HepG2 (cell line): ENCODE results near the gene GPR162. TPM values are rescaled to one million over a fixed set of nuclear protein-coding genes. Genes with fewer than 3 reads are reported as not detected.

Experiments
- ATAC-seq: fragments of 200-7000 bp; cut with Tn5 transposase; 3 replicates; pipeline ENCODE4 v1.9.1; 2020; ENCODE audit warnings: mild to moderate bottlenecking, moderate library complexity
- BruUV-seq: library from RNA; stranded (reverse); fragments of 400-500 nt; replicated peaks from 2 replicates; lab custom pipeline; 2021; lab: Mats Ljungman, UMichigan
- CTCF ChIA-PET: fragments of 300-600 bp; formaldehyde crosslinking; extraction: SDS; loops from one replicate; lab custom pipeline; 2021; ENCODE audit warnings: low total read pairs, inconsistent platforms, low intra/inter-chr PET ratio; lab: Yijun Ruan, JAX
- POLR2A ChIA-PET: fragments of 350-600 bp; sonication (Branson Sonifier 250); formaldehyde crosslinking; loops from one replicate; lab custom pipeline; 2020; ENCODE audit warnings: antibody characterized with exemption, inconsistent platforms; lab: Yijun Ruan, JAX
- DNase-seq: peaks from one replicate; pipeline ENCODE4 v3.0.0-alpha.2; 2015; ENCODE audit warnings: low spot score
- FAIRE-seq: peaks from 3 replicates; lab custom pipeline; 2011; peaks lifted over from hg19 to GRCh38; lab: Jason Lieb, UNC
- H2AFZ ChIP-seq: one replicate; pipeline ENCODE4 v1.6.1; 2011; ENCODE audit warnings: low read length, inconsistent platforms
- H3K27ac ChIP-seq: fragments of 300-600 bp; 3 replicates; pipeline ENCODE4 v1.8.0; 2011; ENCODE audit warnings: mixed run types, mild to moderate bottlenecking, mixed read lengths, low read length, inconsistent platforms; ENCODE audit not compliant: insufficient read depth; ENCODE audit errors: extremely low read length
- H3K27me3 ChIP-seq, 2 experiments: fragments of 200-600 bp in 1 of 2; 2 replicates in 1 of 2; 3 replicates in 1 of 2; pipeline versions ENCODE4 v1.6.0 to v1.8.0; 2011; ENCODE audit warnings: low read length in 2 of 2, mild to moderate bottlenecking in 2 of 2, moderate library complexity in 2 of 2, inconsistent platforms in 1 of 2; ENCODE audit not compliant: insufficient read depth in 2 of 2, control insufficient read depth in 1 of 2
- H3K36me3 ChIP-seq, 2 experiments: fragments of 200-600 bp in 1 of 2; replicated peaks in 1 of 2; 2 replicates in 1 of 2; 3 replicates in 1 of 2; pipeline versions ENCODE4 v1.5.1 to v1.8.0; 2011; ENCODE audit warnings: low read length in 2 of 2, inconsistent platforms in 1 of 2; ENCODE audit not compliant: insufficient read depth in 2 of 2, control insufficient read depth in 1 of 2
- H3K4me1 ChIP-seq: 2 replicates; pipeline ENCODE4 v1.5.1; 2012; ENCODE audit warnings: low read length, inconsistent platforms; ENCODE audit not compliant: insufficient read depth
- H3K4me2 ChIP-seq: 2 replicates; pipeline ENCODE4 v1.6.0; 2011; ENCODE audit warnings: low read depth, low read length, inconsistent platforms
- H3K4me3 ChIP-seq, 3 experiments: fragments of 200-600 bp in 1 of 3; sonication (generic), shearing (Covaris generic) in 1 of 3; replicated peaks in 1 of 3; 2 replicates each; pipeline ENCODE4 v1.5.1; 2011 to 2016; ENCODE audit warnings: low read length in 3 of 3, inconsistent platforms in 2 of 3, low read depth in 2 of 3, mild to moderate bottlenecking in 2 of 3, control low read depth in 1 of 3, mixed read lengths in 1 of 3; ENCODE audit not compliant: insufficient read depth in 1 of 3
- H3K79me2 ChIP-seq: one replicate; pipeline ENCODE4 v1.6.1; 2011; ENCODE audit warnings: low read length, inconsistent platforms; ENCODE audit not compliant: insufficient read depth
- H3K9ac ChIP-seq: 2 replicates; pipeline ENCODE4 v1.6.0; 2011; ENCODE audit warnings: mild to moderate bottlenecking, low read depth, low read length, inconsistent platforms; ENCODE audit not compliant: insufficient read depth
- H3K9me3 ChIP-seq: 2 replicates; pipeline ENCODE4 v1.5.1; 2012; ENCODE audit warnings: mild to moderate bottlenecking, low read length
- H4K20me1 ChIP-seq: 2 replicates; pipeline ENCODE4 v1.6.0; 2011; ENCODE audit warnings: inconsistent platforms, mild to moderate bottlenecking, low read length, moderate library complexity; ENCODE audit not compliant: insufficient read depth
- CENPT ChIP-seq: sonication (generic); formaldehyde crosslinking; IDR thresholded peaks from 2 replicates; pipeline ENCODE4 v1.8.0; 2022; ENCODE audit warnings: low read depth, mild to moderate bottlenecking, moderate library complexity, missing genetic modification reagents
- DNMT1 ChIP-seq: sonication (generic); formaldehyde crosslinking; IDR thresholded peaks from 2 replicates; pipeline ENCODE4 v1.5.1; 2020; ENCODE audit warnings: mild to moderate bottlenecking, missing genetic modification reagents
- EP300 ChIP-seq, 3 experiments: sonication (generic) in 1 of 3; formaldehyde crosslinking in 1 of 3; IDR thresholded peaks; 2 replicates each; pipeline versions ENCODE4 v1.5.1 to v1.6.1; 2011 to 2020; ENCODE audit warnings: low read depth in 2 of 3, low read length in 2 of 3, borderline replicate concordance in 1 of 3, improper control_type of control experiment in 1 of 3, mild to moderate bottlenecking in 1 of 3, missing genetic modification reagents in 1 of 3, moderate library complexity in 1 of 3
- HNRNPL ChIP-seq: fragments of 200-400 bp; formaldehyde crosslinking; IDR thresholded peaks from 2 replicates; pipeline ENCODE4 v1.6.1; 2017; ENCODE audit warnings: mild to moderate bottlenecking, low read depth, low read length
- JDP2 ChIP-seq: sonication (generic); formaldehyde crosslinking; IDR thresholded peaks from 2 replicates; pipeline ENCODE4 v1.8.1; 2022; ENCODE audit warnings: missing genetic modification reagents, borderline replicate concordance
- MIXL1 ChIP-seq: IDR thresholded peaks from 2 replicates; pipeline ENCODE4 v1.6.1; 2016
- MYNN ChIP-seq: sonication (generic); formaldehyde crosslinking; IDR thresholded peaks from 2 replicates; pipeline ENCODE4 v1.4.0; 2020; ENCODE audit warnings: mild to moderate bottlenecking, low read depth, missing genetic modification reagents
- NBN ChIP-seq: fragments of 450-650 bp; conservative IDR thresholded peaks from 2 replicates; pipeline ENCODE4 v1.6.1; 2017
- PRMT3 ChIP-seq: sonication (generic); formaldehyde crosslinking; IDR thresholded peaks from 2 replicates; pipeline ENCODE4 v1.8.1; 2022; ENCODE audit warnings: low read depth, mild to moderate bottlenecking, moderate library complexity, missing genetic modification reagents, borderline replicate concordance
- ZFP82 ChIP-seq: sonication (generic); formaldehyde crosslinking; IDR thresholded peaks from 2 replicates; pipeline ENCODE4 v1.5.1; 2020; ENCODE audit warnings: mild to moderate bottlenecking, missing genetic modification reagents, borderline replicate concordance
- ZNF605 ChIP-seq: sonication (generic); formaldehyde crosslinking; IDR thresholded peaks from 2 replicates; pipeline ENCODE4 v1.8.0; 2022; ENCODE audit warnings: mild to moderate bottlenecking, missing genetic modification reagents
- WGBS: methylation state at CpG from one replicate; pipeline ENCODE4 v1.1.6; 2017; ENCODE audit warnings: low lambda C conversion rate; 5-methylcytosine and 5-hydroxymethylcytosine counted together
- in situ Hi-C: cut with HindIII; loops from 2 replicates; pipeline ENCODE4 v1.10.0; 2017; ENCODE audit warnings: low pct_unique_long_range_greater_than_20kb; ENCODE audit not compliant: extremely low pct_ligation_motif_present
- intact Hi-C: fragments of 100-400 bp; cut with micrococcal nuclease; formaldehyde crosslinking; loops from one replicate; pipeline ENCODE4 v1.10.0; 2022; ENCODE audit not compliant: unreplicated experiment
- polyA plus RNA-seq, 8 experiments: library from polyadenylated mRNA; depleted of rRNA in 3 of 8; stranded (reverse) in 7 of 8; unstranded in 1 of 8; fragments of >200 nt; fragmentation: Illumina TruSeq in 4 of 8; extraction: Trizol in 4 of 8; gene quantifications; 2 replicates each; pipeline versions ENCODE4 v1.2.1 to v1.2.3, GENCODE V29; 2011 to 2016; ENCODE audit warnings: low read depth in 4 of 8, missing spikeins in 1 of 8, mixed read lengths in 1 of 8; ENCODE audit not compliant: insufficient read depth in 1 of 8
- total RNA-seq, 5 experiments: library from RNA; depleted of rRNA; stranded (reverse); fragments of >200 nt; fragmentation: Illumina TruSeq; extraction: Trizol; gene quantifications; 2 replicates each; pipeline ENCODE4 v1.2.3, GENCODE V29; 2016; ENCODE audit warnings: low read depth in 1 of 5
- TF ChIP-seq, protein P1 (sequence below): sonication (generic); formaldehyde crosslinking; IDR thresholded peaks from 2 replicates; pipeline ENCODE4 v1.4.0; 2020; ENCODE audit warnings: mild to moderate bottlenecking, missing genetic modification reagents
- TF ChIP-seq, protein P2 (sequence below): sonication (generic); formaldehyde crosslinking; conservative IDR thresholded peaks from 2 replicates; pipeline ENCODE4 v1.8.0; 2022; ENCODE audit warnings: mild to moderate bottlenecking, moderate library complexity, missing genetic modification reagents
- TF ChIP-seq, protein P3 (sequence below): sonication (generic); formaldehyde crosslinking; IDR thresholded peaks from 2 replicates; pipeline ENCODE4 v1.4.0; 2020; ENCODE audit warnings: missing genetic modification reagents, mild to moderate bottlenecking, borderline replicate concordance

The GPR162 gene
- total and polyA plus RNA-seq, 2 of the 13 experiments (the other 11 are each of a cell fraction or from before 2014, with no cell fraction given) = 0.08 TPM; not detected in 1

DNA sequence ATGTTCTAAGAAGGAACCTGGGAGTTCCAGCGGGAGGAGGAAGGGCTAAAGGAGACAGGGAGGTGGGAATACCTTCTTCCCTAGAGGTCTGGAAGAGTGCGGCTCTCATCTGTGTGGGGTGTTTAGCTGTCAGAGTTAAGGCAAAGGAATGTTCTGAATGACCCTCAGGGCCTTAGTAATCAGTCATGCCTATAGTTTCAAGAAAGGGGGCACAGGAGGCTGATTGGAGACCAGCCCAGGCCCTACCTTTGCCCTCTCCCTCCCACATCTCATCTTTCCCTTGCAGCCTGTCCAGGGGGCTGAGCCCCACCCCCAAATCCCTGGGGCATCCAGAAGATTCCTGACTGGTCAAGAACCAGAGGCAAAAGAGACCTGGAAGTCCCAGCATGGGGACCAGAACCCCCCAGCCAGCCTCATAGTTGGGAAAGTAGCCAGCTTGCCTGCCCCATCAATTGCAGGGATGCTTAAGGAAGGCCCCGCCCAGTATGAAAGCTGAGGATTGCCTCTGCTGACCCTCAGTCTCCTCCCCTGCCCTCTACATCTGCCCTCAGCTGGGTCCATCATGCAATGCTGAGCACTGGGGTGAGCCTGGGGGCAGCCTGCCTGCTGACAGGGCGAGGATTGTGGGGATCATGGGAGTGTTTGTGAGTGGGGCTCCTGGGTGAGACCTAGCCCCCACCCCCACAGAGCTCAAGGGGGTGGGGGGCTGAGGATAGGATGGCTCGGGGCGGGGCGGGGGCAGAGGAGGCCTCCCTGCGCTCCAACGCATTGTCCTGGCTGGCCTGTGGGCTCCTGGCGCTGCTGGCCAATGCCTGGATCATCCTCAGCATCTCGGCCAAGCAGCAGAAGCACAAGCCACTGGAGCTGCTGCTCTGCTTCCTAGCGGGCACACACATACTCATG is 1.8 kb downstream of the GPR162 start (continued):
- TF ChIP-seq EP300 (IDR thresholded peaks at IDR 0.05; ENCODE audit: low read depth in 2 of 2, low read length in 2 of 2) (no peak), EP300 (CRISPR knock-in tag; IDR thresholded peaks at IDR 0.05; ENCODE audit: borderline replicate concordance) (no peak), PRMT3 (CRISPR knock-in tag) (no peak)
- TF ChIP-seq, protein P1, sequence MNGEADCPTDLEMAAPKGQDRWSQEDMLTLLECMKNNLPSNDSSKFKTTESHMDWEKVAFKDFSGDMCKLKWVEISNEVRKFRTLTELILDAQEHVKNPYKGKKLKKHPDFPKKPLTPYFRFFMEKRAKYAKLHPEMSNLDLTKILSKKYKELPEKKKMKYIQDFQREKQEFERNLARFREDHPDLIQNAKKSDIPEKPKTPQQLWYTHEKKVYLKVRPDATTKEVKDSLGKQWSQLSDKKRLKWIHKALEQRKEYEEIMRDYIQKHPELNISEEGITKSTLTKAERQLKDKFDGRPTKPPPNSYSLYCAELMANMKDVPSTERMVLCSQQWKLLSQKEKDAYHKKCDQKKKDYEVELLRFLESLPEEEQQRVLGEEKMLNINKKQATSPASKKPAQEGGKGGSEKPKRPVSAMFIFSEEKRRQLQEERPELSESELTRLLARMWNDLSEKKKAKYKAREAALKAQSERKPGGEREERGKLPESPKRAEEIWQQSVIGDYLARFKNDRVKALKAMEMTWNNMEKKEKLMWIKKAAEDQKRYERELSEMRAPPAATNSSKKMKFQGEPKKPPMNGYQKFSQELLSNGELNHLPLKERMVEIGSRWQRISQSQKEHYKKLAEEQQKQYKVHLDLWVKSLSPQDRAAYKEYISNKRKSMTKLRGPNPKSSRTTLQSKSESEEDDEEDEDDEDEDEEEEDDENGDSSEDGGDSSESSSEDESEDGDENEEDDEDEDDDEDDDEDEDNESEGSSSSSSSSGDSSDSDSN = no peak

DNA sequence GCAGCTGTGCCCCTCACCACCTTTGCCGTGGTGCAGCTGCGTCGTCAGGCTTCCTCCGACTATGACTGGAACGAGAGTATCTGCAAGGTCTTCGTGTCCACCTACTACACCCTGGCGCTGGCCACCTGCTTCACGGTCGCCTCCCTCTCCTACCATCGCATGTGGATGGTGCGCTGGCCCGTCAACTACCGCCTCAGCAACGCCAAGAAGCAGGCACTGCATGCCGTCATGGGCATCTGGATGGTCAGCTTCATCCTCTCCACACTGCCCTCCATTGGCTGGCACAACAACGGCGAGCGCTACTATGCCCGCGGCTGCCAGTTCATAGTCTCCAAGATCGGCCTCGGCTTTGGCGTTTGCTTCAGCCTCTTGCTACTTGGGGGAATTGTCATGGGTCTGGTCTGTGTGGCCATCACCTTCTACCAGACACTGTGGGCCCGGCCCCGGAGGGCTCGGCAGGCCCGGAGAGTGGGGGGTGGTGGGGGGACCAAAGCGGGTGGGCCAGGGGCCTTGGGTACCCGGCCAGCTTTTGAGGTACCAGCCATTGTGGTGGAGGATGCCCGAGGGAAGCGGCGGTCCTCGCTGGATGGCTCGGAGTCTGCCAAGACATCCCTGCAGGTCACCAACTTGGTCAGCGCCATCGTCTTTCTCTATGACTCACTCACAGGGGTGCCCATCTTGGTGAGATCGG is 2.6 kb downstream of the GPR162 start:
- Histone ChIP-seq H3K27ac (no peak overlapping the region), H3K9me3 (no peaks in the 10 kb centered on the region), H3K4me1 (peaks cover 34% of the 10 kb centered on the region), H3K27me3 (peaks cover 5 to 19% of the 10 kb centered on the region in 2 experiments; a peak in 4 of 5 replicates), H3K4me2 (no peak overlapping the region), H3K4me3 (no peak overlapping the region), H3K9ac (no peak overlapping the region), H3K36me3 (no peaks in the 10 kb centered on the region), H2AFZ (no peak overlapping the region), H4K20me1 (no peaks in the 10 kb centered on the region), H3K79me2 (peaks cover 12% of the 10 kb centered on the region)
- ChIA-PET CTCF (interaction anchor here (0.8 to 1.9 kb wide), 2 partner anchors 89 to 206 kb away, joined by 3 to 24 read pairs; no protein-coding TSS in a partner anchor), POLR2A (interaction anchor here (1.0 to 1.2 kb wide), 2 partner anchors 71 kb away, joined by 6 read pairs; partner anchors contain the start of gene MLF2)
- ATAC-seq = no peak
- WGBS = 93% methylated on average over 29 of the region's 37 CpGs
- BruUV-seq = TSS peak; percentile 6
- in situ Hi-C loops (no loop called here), intact Hi-C loops (loop anchor here (2.0 to 10.0 kb wide), 2 partner anchors 45 to 209 kb away; no protein-coding TSS in a partner anchor)
- FAIRE-seq = no peak
- DNase-seq = no peak
- TF ChIP-seq NBN = no peak
- TF ChIP-seq ZFP82 (CRISPR knock-in tag) = no peak
- TF ChIP-seq HNRNPL = 0 out of 2 replicates have a peak, but pooled peaks have one; percentile 56
- TF ChIP-seq DNMT1 (CRISPR knock-in tag) = 0 out of 2 replicates have a peak, but pooled peaks have one; percentile 24
- no peak for TF ChIP-seq CENPT (CRISPR knock-in tag)
- TF ChIP-seq JDP2 (CRISPR knock-in tag) = no peak
- TF ChIP-seq, protein P2, sequence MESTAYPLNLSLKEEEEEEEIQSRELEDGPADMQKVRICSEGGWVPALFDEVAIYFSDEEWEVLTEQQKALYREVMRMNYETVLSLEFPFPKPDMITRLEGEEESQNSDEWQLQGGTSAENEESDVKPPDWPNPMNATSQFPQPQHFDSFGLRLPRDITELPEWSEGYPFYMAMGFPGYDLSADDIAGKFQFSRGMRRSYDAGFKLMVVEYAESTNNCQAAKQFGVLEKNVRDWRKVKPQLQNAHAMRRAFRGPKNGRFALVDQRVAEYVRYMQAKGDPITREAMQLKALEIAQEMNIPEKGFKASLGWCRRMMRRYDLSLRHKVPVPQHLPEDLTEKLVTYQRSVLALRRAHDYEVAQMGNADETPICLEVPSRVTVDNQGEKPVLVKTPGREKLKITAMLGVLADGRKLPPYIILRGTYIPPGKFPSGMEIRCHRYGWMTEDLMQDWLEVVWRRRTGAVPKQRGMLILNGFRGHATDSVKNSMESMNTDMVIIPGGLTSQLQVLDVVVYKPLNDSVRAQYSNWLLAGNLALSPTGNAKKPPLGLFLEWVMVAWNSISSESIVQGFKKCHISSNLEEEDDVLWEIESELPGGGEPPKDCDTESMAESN (CRISPR knock-in tag) = no peak
- no peak for TF ChIP-seq ZNF605 (CRISPR knock-in tag)
- TF ChIP-seq, protein P3, sequence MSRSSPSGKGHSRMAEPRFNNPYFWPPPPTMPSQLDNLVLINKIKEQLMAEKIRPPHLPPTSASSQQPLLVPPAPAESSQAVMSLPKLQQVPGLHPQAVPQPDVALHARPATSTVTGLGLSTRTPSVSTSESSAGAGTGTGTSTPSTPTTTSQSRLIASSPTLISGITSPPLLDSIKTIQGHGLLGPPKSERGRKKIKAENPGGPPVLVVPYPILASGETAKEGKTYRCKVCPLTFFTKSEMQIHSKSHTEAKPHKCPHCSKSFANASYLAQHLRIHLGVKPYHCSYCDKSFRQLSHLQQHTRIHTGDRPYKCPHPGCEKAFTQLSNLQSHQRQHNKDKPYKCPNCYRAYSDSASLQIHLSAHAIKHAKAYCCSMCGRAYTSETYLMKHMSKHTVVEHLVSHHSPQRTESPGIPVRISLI (CRISPR knock-in tag) = no peak
- TF ChIP-seq MYNN (CRISPR knock-in tag) = no peak
- TF ChIP-seq MIXL1 (CRISPR knock-in tag) = no peak
